ENCODE measurements around the gene THBS4.

- TF ChIP-seq EZH2 (IDR thresholded peaks at IDR 0.05; ENCODE audit: insufficient read depth, poor library complexity, severe bottlenecking) (no peak), EZH2phosphoT487 (IDR thresholded peaks at IDR 0.05; ENCODE audit: insufficient read depth, low read depth) (no peak)
Measured at GRCh38 chr5:80055491-80056170, 20.5 kb downstream of the THBS4 start.
